ENCODE results near the gene MTA2.

The MTA2 gene

DNA sequence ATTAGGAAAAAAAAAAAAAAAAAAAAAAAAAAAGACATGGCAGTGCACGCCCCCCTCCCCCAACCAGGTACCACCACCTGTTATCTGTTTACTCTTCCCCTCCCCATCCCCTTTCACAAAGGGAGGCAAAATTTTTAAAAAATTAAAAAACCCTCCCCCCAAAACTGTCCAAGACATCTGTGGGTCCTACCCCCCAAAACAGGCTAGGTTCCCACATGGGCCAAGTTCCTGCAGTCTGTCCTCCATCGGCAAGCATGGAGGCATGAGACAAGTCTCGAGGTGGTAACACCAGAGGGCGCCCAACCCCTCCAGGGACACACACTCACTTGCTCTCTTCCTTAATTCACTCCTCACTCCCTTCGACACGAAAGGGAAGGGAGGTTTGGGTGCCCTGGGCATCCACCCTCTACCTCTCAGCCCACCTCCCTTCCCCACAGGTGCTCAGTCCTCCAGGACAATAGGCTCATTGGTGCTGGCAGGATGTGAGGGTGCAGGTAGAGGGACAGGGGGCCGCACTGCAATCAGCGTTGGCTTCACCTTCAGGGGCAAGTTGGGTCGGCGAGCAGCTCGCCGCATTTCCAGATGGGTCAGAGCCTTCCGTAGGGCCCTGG is 8.1 kb downstream of the MTA2 start:
- Histone ChIP-seq H3K36me3 (ENCODE audit: insufficient read depth) (peaks cover 14% of the 10 kb centered on the region; the same call in 1 of the 2 replicates), H3K4me2 (no peak overlapping the region; the same call in 1 of the 2 replicates), H3K4me3 (IDR thresholded peaks at IDR 0.05; ENCODE audit: insufficient read depth, low read depth, low read length) (no peak overlapping the region), H3K27me3 (ENCODE audit: insufficient read depth, low read depth) (no peaks in the 10 kb centered on the region), H4K20me1 (ENCODE audit: insufficient read depth) (no peaks in the 10 kb centered on the region), H3K27ac (no peak overlapping the region), H2AFZ (ENCODE audit: low read depth) (no peak overlapping the region), H3K79me2 (ENCODE audit: insufficient read depth, low read depth) (peaks cover 34% of the 10 kb centered on the region), H3K9ac (no peak overlapping the region), H3K4me1 (ENCODE audit: low read depth, poor library complexity, severe bottlenecking) (peaks cover 39% of the 10 kb centered on the region)
- TF ChIP-seq, protein P1, sequence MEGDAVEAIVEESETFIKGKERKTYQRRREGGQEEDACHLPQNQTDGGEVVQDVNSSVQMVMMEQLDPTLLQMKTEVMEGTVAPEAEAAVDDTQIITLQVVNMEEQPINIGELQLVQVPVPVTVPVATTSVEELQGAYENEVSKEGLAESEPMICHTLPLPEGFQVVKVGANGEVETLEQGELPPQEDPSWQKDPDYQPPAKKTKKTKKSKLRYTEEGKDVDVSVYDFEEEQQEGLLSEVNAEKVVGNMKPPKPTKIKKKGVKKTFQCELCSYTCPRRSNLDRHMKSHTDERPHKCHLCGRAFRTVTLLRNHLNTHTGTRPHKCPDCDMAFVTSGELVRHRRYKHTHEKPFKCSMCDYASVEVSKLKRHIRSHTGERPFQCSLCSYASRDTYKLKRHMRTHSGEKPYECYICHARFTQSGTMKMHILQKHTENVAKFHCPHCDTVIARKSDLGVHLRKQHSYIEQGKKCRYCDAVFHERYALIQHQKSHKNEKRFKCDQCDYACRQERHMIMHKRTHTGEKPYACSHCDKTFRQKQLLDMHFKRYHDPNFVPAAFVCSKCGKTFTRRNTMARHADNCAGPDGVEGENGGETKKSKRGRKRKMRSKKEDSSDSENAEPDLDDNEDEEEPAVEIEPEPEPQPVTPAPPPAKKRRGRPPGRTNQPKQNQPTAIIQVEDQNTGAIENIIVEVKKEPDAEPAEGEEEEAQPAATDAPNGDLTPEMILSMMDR (conservative IDR thresholded peaks at IDR 0.05; ENCODE audit: low read depth, low read length): peak; percentile 69

DNA sequence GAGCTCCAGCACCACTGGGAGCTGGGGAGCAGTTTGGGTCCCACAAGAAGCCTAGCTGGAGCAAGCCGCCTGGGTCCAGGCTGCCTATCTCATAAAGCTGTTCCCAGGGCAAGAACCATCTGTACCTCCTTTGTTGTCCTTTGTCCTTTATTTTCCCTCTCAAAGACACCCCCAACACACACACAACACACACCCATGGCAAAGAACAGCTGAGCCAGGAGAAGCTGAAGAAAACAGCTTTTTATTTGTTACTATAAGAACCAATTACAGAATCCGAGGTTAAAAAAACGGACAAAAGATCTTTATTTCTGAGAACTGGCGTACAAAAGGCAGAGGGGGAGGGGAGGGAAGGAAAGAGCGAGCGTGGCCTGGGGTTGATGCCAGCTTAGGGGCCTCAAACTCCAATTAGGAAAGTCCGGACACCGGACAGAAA is 8.7 kb downstream of the MTA2 start:
- no peak overlapping the region for H3K9ac ChIP-seq
- H4K20me1 ChIP-seq (ENCODE audit: insufficient read depth): no peaks in the 10 kb centered on the region
- TF ChIP-seq, protein P1 (conservative IDR thresholded peaks at IDR 0.05; ENCODE audit: low read depth, low read length): no peak
- peaks cover 35% of the 10 kb centered on the region for H3K4me1 ChIP-seq (ENCODE audit: low read depth, poor library complexity, severe bottlenecking)
- no peak overlapping the region for H3K4me3 ChIP-seq (IDR thresholded peaks at IDR 0.05; ENCODE audit: insufficient read depth, low read depth, low read length)
- H3K36me3 ChIP-seq (ENCODE audit: insufficient read depth): peaks cover 14% of the 10 kb centered on the region; the same call in 1 of the 2 replicates
- peak overlapping the region; percentile 93 for H3K27ac ChIP-seq
- H3K27me3 ChIP-seq (ENCODE audit: insufficient read depth, low read depth): no peaks in the 10 kb centered on the region
- peak overlapping the region; percentile 85 for H3K4me2 ChIP-seq
- H3K79me2 ChIP-seq (ENCODE audit: insufficient read depth, low read depth): peaks cover 29% of the 10 kb centered on the region
- H2AFZ ChIP-seq (ENCODE audit: low read depth): no peak overlapping the region

DNA sequence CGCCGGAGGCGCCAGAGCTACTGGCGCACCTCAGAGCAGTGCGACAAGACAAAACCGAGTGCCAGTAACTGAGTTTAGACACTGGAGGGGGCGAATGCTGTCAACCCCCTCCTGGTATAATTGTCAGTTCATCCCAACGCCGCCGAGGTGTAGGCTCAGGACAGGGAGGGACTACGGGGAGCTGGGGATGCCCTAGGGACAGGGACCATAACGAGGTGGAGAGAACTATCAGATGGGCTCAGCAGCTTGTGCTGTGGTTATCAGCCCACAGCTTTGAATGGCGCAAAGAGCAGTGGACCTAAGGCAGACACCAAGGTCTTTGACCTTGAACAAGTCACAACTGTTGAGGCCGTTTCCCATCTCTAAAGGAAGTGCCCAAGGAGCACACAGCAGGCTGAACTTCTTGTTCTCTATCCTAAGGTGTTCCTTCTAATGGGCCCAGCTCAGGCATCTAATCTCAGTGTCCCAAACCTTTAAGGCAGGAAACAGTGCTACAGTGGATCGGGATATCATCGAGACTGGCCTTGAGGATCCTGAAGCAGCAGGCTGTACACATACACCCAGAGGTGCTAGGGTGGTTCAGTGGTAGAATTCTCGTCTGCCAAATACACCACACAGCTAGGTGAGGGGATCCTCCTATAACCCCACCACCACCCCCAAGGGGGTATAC is 9.4 kb downstream of the MTA2 start:
- peaks cover 35% of the 10 kb centered on the region for H3K4me1 ChIP-seq (ENCODE audit: low read depth, poor library complexity, severe bottlenecking)
- H3K4me2 ChIP-seq: peak overlapping the region; percentile 85
- H3K27me3 ChIP-seq (ENCODE audit: insufficient read depth, low read depth): no peaks in the 10 kb centered on the region
- TF ChIP-seq, protein P1 (conservative IDR thresholded peaks at IDR 0.05; ENCODE audit: low read depth, low read length): no peak
- H3K9ac ChIP-seq: peak overlapping the region; percentile 87
- H3K4me3 ChIP-seq (IDR thresholded peaks at IDR 0.05; ENCODE audit: insufficient read depth, low read depth, low read length): no peak overlapping the region
- H3K27ac ChIP-seq: peak overlapping the region; percentile 93
- peaks cover 14% of the 10 kb centered on the region; the same call in 1 of the 2 replicates for H3K36me3 ChIP-seq (ENCODE audit: insufficient read depth)
- H4K20me1 ChIP-seq (ENCODE audit: insufficient read depth): no peaks in the 10 kb centered on the region
- peaks cover 21% of the 10 kb centered on the region for H3K79me2 ChIP-seq (ENCODE audit: insufficient read depth, low read depth)
- peak overlapping the region; percentile 55 for H2AFZ ChIP-seq (ENCODE audit: low read depth)

DNA sequence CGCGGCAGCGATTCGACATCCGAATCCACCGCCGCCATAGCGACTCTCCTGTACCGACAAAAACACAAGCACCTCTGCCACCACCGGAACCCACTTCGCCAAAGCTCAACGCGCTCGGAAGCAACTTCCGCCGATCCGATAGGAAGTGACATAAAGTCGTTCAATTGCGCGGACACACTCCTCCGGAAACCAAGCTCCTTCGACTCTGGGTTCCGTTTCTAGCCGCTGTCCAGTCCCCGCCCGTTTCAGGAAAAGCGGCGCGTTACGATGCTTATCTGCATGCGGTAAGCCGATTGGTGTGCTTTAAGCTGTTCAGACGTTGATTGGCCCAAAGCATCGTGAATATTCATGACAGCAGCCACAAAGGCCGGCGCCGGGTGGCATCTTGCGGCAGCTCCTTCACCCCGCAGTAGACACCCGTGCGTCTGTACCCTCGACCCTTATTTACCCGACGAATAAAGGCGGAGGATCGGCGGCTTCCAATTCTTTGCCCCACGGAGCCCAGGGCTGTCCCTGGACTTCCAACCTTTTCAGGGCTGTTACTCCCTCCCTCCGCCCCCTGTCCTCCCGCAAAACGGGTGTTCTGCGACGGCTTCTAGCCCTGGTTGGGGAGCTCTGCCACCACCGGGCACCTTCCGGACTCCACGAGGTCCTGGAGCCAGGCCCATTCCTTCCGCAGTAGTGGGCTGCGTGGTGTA is 10.1 kb downstream of the MTA2 start, which contains the start of gene TUT1:
Gene TUT1, minus strand, starts transcription at position 76 of the 698 bp plus-strand sequence. Its CDS starts 38 bp downstream, at position 38.
- Histone ChIP-seq H4K20me1 (ENCODE audit: insufficient read depth) (no peaks in the 10 kb centered on the region), H2AFZ (ENCODE audit: low read depth) (peak within 1 kb of the TSS; percentile 60), H3K9ac (peak within 1 kb of the TSS; percentile 87), H3K4me2 (peak within 1 kb of the TSS; percentile 85), H3K79me2 (ENCODE audit: insufficient read depth, low read depth) (peaks cover 20% of the 10 kb centered on the region), H3K36me3 (ENCODE audit: insufficient read depth) (peaks cover 14% of the 10 kb centered on the region; the same call in 1 of the 2 replicates), H3K4me1 (ENCODE audit: low read depth, poor library complexity, severe bottlenecking) (peaks cover 35% of the 10 kb centered on the region), H3K27ac (peak within 1 kb of the TSS; percentile 93), H3K4me3 (IDR thresholded peaks at IDR 0.05; ENCODE audit: insufficient read depth, low read depth, low read length) (no peak within 1 kb of the TSS), H3K27me3 (ENCODE audit: insufficient read depth, low read depth) (no peaks in the 10 kb centered on the region)
- TF ChIP-seq, protein P1 (conservative IDR thresholded peaks at IDR 0.05; ENCODE audit: low read depth, low read length): no peak

Data from KMS-11 (cell line).